Uterus (tissue), 4 donors: ENCODE measurements around the gene CAPG. TPM values are rescaled to one million over a fixed set of nuclear protein-coding genes. Genes with fewer than 3 reads are reported as not detected.

Experiments
- DNase-seq, 2 donors: peaks; one replicate each; pipeline ENCODE4 v3.0.0-alpha.2; 2019 to 2020
- H3K27ac ChIP-seq, 2 donors: fragments of 200-600 bp; sonication (generic); 1 replicate in 1 of 2; 2 replicates in 1 of 2; pipeline ENCODE4 v1.5.1; 2016 to 2018
- H3K27me3 ChIP-seq, 2 donors: fragments of 200-600 bp; sonication (generic); one replicate each; pipeline ENCODE4 v1.5.1; 2018 to 2019; ENCODE audit warnings: control low read depth in 1 of 2
- H3K36me3 ChIP-seq, 2 donors: fragments of 200-600 bp; sonication (generic); one replicate each; pipeline ENCODE4 v1.5.1; 2019; ENCODE audit warnings: control low read depth in 1 of 2
- H3K4me1 ChIP-seq, 2 donors: fragments of 200-600 bp; sonication (generic); one replicate each; pipeline ENCODE4 v1.5.1; 2018 to 2019; ENCODE audit warnings: control low read depth in 1 of 2
- H3K4me3 ChIP-seq, 2 donors: fragments of 200-600 bp; sonication (generic); 1 replicate in 1 of 2; 2 replicates in 1 of 2; pipeline ENCODE4 v1.5.1; 2018 to 2019; ENCODE audit warnings: mild to moderate bottlenecking in 1 of 2
- H3K9me3 ChIP-seq, 2 donors: fragments of 200-600 bp; sonication (generic); one replicate each; pipeline ENCODE4 v1.5.1; 2019; ENCODE audit warnings: control low read depth in 1 of 2
- CTCF ChIP-seq, 4 experiments: fragments of 200-600 bp in 2 of 4; fragments of 450-650 bp in 2 of 4; sonication (generic) in 2 of 4; IDR thresholded peaks; one replicate each; pipeline ENCODE4 v1.5.1; 2016 to 2019; ENCODE audit warnings: antibody characterized with exemption in 4 of 4, mild to moderate bottlenecking in 2 of 4, moderate library complexity in 1 of 4
- POLR2A ChIP-seq, 2 donors: fragments of 450-650 bp; IDR thresholded peaks; one replicate each; pipeline ENCODE4 v1.6.1; 2016; ENCODE audit warnings: antibody characterized with exemption in 2 of 2, mild to moderate bottlenecking in 1 of 2, moderate library complexity in 1 of 2
- intact Hi-C: fragments of 100-400 bp; cut with DNase I; formaldehyde crosslinking; loops from one replicate; pipeline ENCODE4 v1.15.1; 2023; ENCODE audit warnings: low total_unique reads
- total RNA-seq, 4 donors: library from RNA; depleted of rRNA in 3 of 4; stranded (reverse); fragments of >200 nt in 3 of 4; gene quantifications; one replicate each; pipeline versions ENCODE4 v1.1.0 to v1.2.4, GENCODE V29; 2014 to 2023
- donor health status: DM: yes; HTN: yes; CAD: no.

The CAPG gene
- total RNA-seq, 4 donors from 2014 or later, result 12.3 to 114 (median 65.2) TPM

GRCh38 chr2:85399183-85399455 lies 11.0 kb downstream of the CAPG start:
- Histone ChIP-seq H3K4me1 (peaks cover 0 to 3% of the 10 kb centered on the region in 2 donors), H3K27ac (no peak overlapping the region), H3K36me3 (no peaks in the 10 kb centered on the region), H3K4me3 (no peak overlapping the region), H3K27me3 (no peaks in the 10 kb centered on the region), H3K9me3 (no peaks in the 10 kb centered on the region)
- intact Hi-C loops, result no loop called here
- no peak for TF ChIP-seq CTCF (IDR thresholded peaks at IDR 0.05)
- TF ChIP-seq POLR2A (IDR thresholded peaks at IDR 0.05), result no peak
- DNase-seq, result no peak

- Histone ChIP-seq H3K4me1 (peaks cover 0 to 3% of the 10 kb centered on the region in 2 donors), H3K9me3 (no peaks in the 10 kb centered on the region), H3K36me3 (no peaks in the 10 kb centered on the region), H3K27me3 (no peaks in the 10 kb centered on the region), H3K27ac (no peak overlapping the region), H3K4me3 (no peak overlapping the region)
- intact Hi-C loops, result no loop called here
- no peak for DNase-seq
- no peak for TF ChIP-seq POLR2A (IDR thresholded peaks at IDR 0.05)
- no peak for TF ChIP-seq CTCF (IDR thresholded peaks at IDR 0.05)
These were observed 11.6 kb downstream of the CAPG start for GRCh38 chr2:85398426-85399182.

- no peak for DNase-seq
- Histone ChIP-seq H3K4me1 (peaks cover 0 to 3% of the 10 kb centered on the region in 2 donors), H3K36me3 (no peaks in the 10 kb centered on the region), H3K4me3 (no peak overlapping the region), H3K27ac (no peak overlapping the region), H3K27me3 (no peaks in the 10 kb centered on the region), H3K9me3 (no peaks in the 10 kb centered on the region)
- no peak for TF ChIP-seq CTCF (IDR thresholded peaks at IDR 0.05)
- no peak for TF ChIP-seq POLR2A (IDR thresholded peaks at IDR 0.05)
- intact Hi-C loops, result no loop called here
These were observed 12.2 kb downstream of the CAPG start for GRCh38 chr2:85397925-85398331.

GRCh38 chr2:85396531-85397470 lies 13.4 kb downstream of the CAPG start:
- no peak for DNase-seq
- intact Hi-C loops, result no loop called here

More at GRCh38 chr2:85396531-85397470, 13.4 kb downstream of the CAPG start:
- Histone ChIP-seq H3K27ac (no peak overlapping the region), H3K36me3 (no peaks in the 10 kb centered on the region), H3K9me3 (no peaks in the 10 kb centered on the region), H3K4me1 (peaks cover 0 to 3% of the 10 kb centered on the region in 2 donors), H3K4me3 (no peak overlapping the region), H3K27me3 (no peaks in the 10 kb centered on the region)
- TF ChIP-seq POLR2A (IDR thresholded peaks at IDR 0.05) (no peak), CTCF (IDR thresholded peaks at IDR 0.05) (no peak)
